HG03439 (cell line): ENCODE results near the gene VSIG2.

ENCODE experiments used
- ATAC-seq: cut with Tn5 transposase; IDR thresholded peaks from one replicate; pipeline ENCODE4 v1.9.1; 2021; ENCODE audit warnings: mild to moderate bottlenecking, moderate library complexity; ENCODE audit not compliant: unreplicated experiment

Gene VSIG2

DNA sequence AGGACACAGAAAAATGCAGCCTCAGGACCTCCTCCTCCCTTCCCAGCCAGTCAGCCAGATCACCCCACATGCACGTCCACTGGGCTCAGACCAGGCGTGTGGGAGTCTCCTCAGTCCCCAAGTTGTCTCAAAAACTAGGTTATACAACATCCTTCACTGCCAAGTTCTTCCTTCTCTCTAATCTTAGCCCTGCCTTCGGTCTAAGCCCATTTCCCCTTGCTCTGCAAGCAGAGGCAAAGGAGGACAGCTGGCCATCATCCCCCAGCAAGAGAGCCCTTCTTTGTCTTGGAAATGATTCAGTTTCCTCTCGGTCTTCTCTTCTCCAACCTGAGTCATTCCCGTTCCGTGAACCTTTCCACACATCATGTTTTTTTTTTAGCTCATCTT is 26.3 kb downstream of the VSIG2 start:
- no peak for ATAC-seq

DNA sequence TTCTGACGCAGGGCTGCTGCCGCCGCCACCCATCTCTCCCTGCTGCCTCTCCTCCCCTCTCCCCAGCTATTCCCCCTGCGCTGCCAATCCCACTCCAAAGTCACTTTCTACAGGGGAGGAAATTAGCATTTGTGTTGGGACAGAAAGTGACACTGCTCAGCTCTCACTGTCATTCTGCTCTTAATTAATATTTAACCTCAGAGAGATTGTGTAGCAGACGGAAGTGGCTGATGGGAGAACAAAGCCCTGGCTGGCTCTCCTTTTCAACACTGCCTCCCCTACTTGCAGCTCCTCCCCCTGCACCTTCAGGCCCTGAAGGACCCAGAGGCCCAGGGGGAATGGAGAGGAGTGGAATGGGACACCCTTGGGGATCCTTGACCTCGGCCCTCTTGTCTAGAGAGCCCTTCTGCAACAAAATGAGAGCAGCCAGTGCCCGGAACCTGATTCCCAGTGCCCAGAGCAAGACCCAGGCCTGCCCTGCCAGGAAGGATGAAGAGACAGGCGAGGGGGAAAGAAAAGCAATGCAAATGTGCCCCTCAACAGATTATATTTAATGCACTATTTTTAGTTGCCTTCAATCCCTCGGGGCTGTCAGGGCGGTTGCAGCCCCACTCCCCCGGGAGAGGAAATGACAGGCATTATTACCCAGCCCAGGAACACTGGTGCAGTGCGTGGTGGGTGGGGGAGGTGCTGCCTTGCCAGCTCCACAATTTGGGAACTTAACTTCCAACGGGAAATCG is 26.9 kb downstream of the VSIG2 start:
- peak; percentile 78 for ATAC-seq

DNA sequence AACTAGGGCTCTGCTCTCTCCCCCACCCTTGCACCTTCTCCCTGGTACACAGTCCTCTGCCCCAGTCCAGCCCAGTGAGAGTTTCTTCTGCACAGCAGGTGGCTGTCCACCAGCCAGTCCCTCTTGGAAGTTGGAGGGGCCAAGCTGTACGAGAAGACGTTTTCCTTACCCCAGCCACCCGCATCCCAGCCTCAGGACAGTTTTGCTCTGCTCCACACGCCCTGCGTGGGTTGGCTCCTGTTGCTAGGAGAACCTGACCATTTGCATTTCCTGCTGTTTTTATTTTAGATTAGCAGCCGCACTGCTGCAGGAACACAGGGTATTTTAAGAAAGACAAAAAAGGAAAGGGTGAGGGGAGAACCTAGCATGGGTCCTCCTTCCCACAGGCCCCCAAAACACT is 29.9 kb downstream of the VSIG2 start:
- ATAC-seq, result no peak

DNA sequence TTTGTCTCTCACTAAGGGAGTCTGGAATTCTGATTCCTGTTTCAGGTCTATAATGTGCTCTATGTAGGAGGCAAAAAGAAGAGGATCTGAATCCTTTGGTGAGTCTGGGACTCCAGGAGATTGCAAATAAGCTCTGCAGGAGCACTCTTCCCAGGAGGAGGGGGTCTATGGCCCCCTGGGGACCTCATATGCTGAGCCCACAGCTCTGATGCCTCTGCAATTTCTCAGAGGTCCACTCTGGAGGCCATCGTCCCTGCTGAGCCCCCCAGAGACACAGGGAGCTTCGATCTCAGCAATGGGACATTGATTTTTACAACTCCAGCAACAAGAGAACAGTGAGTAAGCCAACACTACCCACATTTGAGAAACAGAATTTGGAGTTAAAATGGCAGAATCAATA is 32.5 kb downstream of the VSIG2 start:
- ATAC-seq, result no peak

DNA sequence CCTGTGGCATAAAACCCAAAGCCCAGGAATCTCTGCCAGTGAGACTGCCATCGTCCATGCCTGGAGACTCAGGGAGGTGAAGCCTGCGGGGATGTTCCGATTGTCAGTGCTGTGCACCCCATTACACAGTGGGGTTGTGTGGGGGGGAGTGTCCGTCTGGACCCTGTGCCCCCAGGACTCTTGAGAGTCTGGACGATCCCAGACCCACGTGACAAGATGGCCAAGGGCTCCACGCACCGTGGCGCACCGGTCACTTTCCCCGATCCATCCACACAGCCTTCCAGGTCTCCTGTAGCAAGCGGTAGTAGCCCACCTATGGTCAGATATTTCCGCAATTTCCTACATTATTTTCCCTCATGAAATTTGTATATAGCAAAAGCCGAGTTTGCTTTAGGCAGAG is 33.3 kb downstream of the VSIG2 start:
- ATAC-seq, result no peak

DNA sequence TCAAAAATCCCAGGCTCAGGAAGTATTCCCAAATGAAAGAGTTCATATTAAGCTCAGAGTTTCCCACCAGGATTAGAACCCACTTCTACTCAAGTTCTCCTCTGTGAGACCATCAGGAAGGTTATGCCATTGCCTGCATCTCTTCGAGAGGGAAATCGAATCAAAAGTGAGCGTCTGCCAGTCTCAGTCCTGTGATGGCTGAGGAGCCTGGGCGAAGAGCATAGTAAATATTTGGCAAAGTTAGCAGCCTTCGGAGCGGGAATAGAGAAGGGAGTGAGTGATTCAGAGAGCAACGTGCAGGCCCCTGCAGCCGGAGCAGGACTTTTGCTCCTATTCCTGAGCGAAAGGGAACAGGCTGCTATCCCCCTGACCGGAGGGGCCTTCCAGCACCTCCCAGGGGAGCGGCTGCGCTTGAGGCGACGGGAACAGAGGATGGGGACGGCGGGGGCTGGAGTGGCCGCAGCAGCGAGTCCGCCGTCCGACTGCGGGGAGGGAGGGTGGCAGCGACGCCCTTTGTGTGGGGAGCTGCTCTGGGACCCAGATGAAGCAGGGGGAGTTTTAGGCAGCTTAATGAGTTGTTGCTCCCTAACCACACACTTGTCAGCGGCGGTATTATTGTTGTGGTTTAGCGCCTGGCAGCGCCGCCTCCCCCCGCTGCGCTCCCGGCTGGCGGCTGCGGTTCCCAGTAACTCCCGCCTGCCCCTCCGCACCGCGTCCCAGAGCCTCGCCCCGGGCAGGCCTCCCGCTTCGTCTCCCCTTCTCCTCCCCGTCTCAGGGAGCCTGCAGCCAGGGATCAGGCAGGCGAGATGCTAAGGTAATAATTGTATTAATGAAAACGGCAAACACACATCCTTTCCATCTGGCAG is 34.0 kb downstream of the VSIG2 start:
- ATAC-seq, result no peak

DNA sequence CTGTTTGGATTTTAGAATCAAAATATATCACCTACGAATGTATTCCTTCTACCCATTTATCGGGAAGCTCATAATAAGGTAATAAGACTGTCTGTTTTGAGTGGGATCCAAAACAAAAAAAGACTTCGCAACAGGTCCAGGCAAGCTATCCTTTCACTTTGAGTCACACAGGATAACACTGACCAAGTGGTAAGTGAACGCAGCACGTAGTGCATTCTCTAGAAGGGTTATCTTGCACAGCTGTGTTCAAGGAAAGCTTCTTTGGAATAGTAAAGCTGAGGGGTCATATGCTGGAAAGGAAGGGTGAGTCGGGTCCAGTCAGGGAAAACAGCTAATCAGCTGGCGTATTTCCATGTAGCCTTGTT is 34.7 kb downstream of the VSIG2 start:
- ATAC-seq, result no peak

DNA sequence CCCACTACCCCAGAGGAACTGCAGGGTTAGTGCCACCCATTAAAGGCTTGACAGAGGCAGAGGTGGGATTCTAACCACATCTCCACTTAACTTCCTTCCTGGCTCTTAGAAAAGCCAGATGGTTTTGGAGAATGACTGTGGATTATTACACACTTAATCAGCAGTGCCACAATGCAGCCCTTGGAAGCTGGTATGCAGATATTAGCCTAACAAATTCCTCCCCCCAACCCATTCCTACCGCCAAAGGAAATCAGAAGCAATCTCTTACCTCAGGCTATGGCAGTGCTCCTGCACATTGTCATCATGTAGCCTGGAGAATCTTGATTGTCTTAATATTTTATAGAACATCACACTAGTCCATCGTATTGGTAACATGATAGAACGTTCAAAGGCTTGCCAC is 35.5 kb downstream of the VSIG2 start:
- ATAC-seq, result no peak

DNA sequence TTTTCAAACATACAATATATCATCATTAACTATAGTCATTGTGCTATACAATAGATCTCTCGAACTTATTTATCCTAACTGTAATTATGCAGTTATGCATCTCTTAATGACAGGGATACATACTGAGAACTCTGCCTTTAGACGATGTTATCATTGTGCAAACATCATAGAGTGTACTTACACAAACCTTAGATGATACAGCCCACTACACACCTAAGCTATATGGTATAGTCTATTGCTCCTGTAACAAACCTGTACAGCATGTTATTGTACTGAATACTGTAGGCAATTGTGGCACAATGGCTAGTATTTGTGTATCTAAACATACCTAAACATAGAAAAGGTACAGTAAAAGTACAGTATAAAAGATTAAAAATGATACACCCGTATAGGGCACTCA is 39.7 kb downstream of the VSIG2 start:
- no peak for ATAC-seq

DNA sequence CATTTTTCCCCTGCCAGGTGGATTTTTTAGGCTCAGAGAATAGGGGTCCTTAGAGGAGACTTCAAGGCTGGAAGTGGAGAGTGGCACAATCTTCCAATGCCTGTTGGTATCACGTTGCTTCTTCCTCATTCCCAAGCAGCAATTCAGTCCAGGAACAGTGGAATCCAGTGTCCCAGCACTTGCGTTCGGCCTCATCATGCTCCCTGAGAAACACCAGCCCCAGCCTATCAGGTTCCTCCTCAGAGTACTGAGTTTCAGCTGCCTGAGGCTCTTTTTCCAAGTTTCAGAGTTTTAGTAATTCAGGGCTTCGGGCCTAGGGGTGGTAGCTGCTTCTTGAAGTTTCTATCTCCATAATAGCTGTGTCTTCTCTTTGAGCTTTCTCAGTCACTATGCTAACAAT is 44.2 kb downstream of the VSIG2 start:
- no peak for ATAC-seq

DNA sequence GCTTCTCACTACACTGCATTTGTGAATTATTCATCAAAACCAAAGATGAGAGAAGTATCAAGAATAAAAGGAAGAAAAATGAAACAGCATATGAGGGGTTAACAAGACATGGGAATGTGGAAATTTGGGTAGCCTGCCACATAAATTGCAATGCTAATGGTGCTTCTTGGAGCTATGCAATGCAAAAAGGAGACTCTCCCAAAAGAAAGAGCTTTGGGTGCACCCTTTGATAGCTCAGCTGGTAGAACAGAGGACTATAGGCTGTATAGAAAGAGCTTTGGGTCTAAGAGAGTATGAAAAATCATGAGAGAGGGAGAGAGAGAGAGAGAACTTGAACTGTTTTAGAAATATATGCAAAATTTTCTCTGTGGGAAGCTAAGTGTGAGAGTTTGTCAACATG is 52.0 kb downstream of the VSIG2 start:
- no peak for ATAC-seq

DNA sequence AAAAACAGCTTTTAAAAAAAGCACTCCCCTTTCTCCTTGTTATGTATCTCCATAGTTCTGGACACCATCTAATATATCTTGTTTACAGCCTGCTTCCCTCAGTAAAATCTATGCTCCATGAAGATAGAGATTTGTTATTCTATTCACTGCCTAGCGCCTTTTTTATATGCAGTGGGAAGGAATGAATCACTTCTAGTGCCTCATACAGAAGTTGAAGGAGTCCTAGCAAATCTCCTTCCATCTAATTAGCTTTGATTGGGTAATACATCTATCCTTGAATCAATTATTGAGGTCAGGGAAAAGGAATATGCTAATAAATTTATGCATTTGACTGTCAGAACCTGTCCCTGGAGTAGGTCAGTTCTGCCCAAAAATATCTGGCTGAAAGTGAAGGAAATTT is 52.5 kb downstream of the VSIG2 start:
- no peak for ATAC-seq
